SK-N-SH (cell line): Measurements from ENCODE around the gene ZNF790. TPM values are rescaled to one million over a fixed set of nuclear protein-coding genes. Genes with fewer than 3 reads are reported as not detected.
A peak's percentile ranks its signal among the peaks of the same experiment; 100 is the strongest.

Experiments
- CTCF ChIA-PET: fragments of 300-600, 350-600 bp; formaldehyde crosslinking; extraction: SDS; loops from one replicate; lab custom pipeline; 2021; lab: Yijun Ruan, JAX
- POLR2A ChIA-PET: fragments of 350-600 bp; sonication (Branson Sonifier 250); formaldehyde crosslinking; extraction: SDS; loops from one replicate; lab custom pipeline; 2020; ENCODE audit warnings: antibody characterized with exemption, inconsistent platforms; lab: Yijun Ruan, JAX
- DNase-seq: peaks from one replicate; pipeline ENCODE4 v3.0.0; 2012
- H2AFZ ChIP-seq: fragments of 200-600 bp; sonication (generic); 2 replicates; pipeline ENCODE4 v1.8.1; 2016; ENCODE audit warnings: antibody characterized with exemption, mild to moderate bottlenecking, low read depth
- H3F3A ChIP-seq: fragments of 200-600 bp; sonication (generic); replicated peaks from 2 replicates; pipeline ENCODE3; 2016; ENCODE audit warnings: antibody characterized with exemption, mild to moderate bottlenecking; ENCODE audit not compliant: insufficient read depth
- H3K27ac ChIP-seq, 2 experiments: fragments of 200-500 bp in 1 of 2; fragments of 200-600 bp in 1 of 2; sonication (Bioruptor generic) in 1 of 2; sonication (generic), shearing (Covaris generic) in 1 of 2; 2 replicates each; pipeline versions ENCODE4 v1.5.1 to v1.6.1; 2014 to 2016; ENCODE audit warnings: low read depth in 2 of 2, inconsistent platforms in 1 of 2, low read length in 1 of 2, mild to moderate bottlenecking in 1 of 2, mixed read lengths in 1 of 2
- H3K27me3 ChIP-seq: fragments of 200-600 bp; sonication (generic), shearing (Covaris generic); 2 replicates; pipeline ENCODE4 v1.6.1; 2016; ENCODE audit warnings: mixed run types; ENCODE audit not compliant: insufficient read depth
- H3K36me3 ChIP-seq, 2 experiments: fragments of 200-500 bp in 1 of 2; fragments of 200-600 bp in 1 of 2; sonication (Bioruptor generic) in 1 of 2; sonication (generic) in 1 of 2; replicated peaks in 1 of 2; 2 replicates each; pipeline versions ENCODE3 to v1.5.1; 2014 to 2016; ENCODE audit warnings: low read length in 1 of 2, mild to moderate bottlenecking in 1 of 2; ENCODE audit not compliant: insufficient read depth in 2 of 2, control insufficient read depth in 1 of 2
- H3K4me1 ChIP-seq, 2 experiments: fragments of 200-500 bp in 1 of 2; fragments of 200-600 bp in 1 of 2; sonication (Bioruptor generic) in 1 of 2; sonication (generic), shearing (Covaris generic) in 1 of 2; 2 replicates each; pipeline versions ENCODE4 v1.5.1 to v1.6.1; 2014 to 2016; ENCODE audit warnings: low read depth in 1 of 2, low read length in 1 of 2, mixed run types in 1 of 2; ENCODE audit not compliant: insufficient read depth in 2 of 2, control insufficient read depth in 1 of 2
- H3K4me2 ChIP-seq: fragments of 200-600 bp; sonication (generic), shearing (Covaris generic); 2 replicates; pipeline ENCODE4 v1.6.1; 2017; ENCODE audit warnings: mixed run types
- H3K4me3 ChIP-seq, 2 experiments: fragments of 200-500 bp in 1 of 2; fragments of 200-600 bp in 1 of 2; sonication (Bioruptor generic) in 1 of 2; sonication (generic), shearing (Covaris generic) in 1 of 2; 2 replicates each; pipeline versions ENCODE4 v1.5.1 to v1.8.1; 2014 to 2016; ENCODE audit warnings: low read depth in 2 of 2, inconsistent platforms in 1 of 2, low read length in 1 of 2, mild to moderate bottlenecking in 1 of 2, mixed read lengths in 1 of 2, moderate library complexity in 1 of 2
- H3K79me2 ChIP-seq: fragments of 200-600 bp; sonication (generic); 2 replicates; pipeline ENCODE4 v1.8.1; 2017; ENCODE audit warnings: mild to moderate bottlenecking; ENCODE audit not compliant: insufficient read depth
- H3K9ac ChIP-seq: fragments of 200-600 bp; sonication (generic); 2 replicates; pipeline ENCODE4 v1.6.1; 2017; ENCODE audit warnings: mixed run types
- H3K9me2 ChIP-seq: fragments of 200-600 bp; sonication (generic); 2 replicates; pipeline ENCODE4 v1.6.1; 2017; ENCODE audit warnings: mixed run types
- H3K9me3 ChIP-seq: fragments of 200-600 bp; sonication (generic); 2 replicates; pipeline ENCODE4 v1.6.1; 2017; ENCODE audit warnings: mixed run types, mild to moderate bottlenecking, moderate library complexity
- H4K20me1 ChIP-seq: fragments of 200-600 bp; sonication (generic); 2 replicates; pipeline ENCODE4 v1.6.1; 2017; ENCODE audit warnings: mild to moderate bottlenecking, mixed run types; ENCODE audit not compliant: insufficient read depth
- CHD2 ChIP-seq: fragments of 150-350 bp; IDR thresholded peaks from 2 replicates; pipeline ENCODE4 v1.6.1; 2018; ENCODE audit warnings: low read length; ENCODE audit not compliant: partially characterized antibody
- FOSL2 ChIP-seq: IDR thresholded peaks from 2 replicates; pipeline ENCODE4 v1.4.0; 2012; ENCODE audit warnings: low read depth, mild to moderate bottlenecking, moderate library complexity, borderline replicate concordance
- FOXJ3 ChIP-seq: sonication (generic); formaldehyde crosslinking; IDR thresholded peaks from 2 replicates; pipeline ENCODE4 v1.5.1; 2020; ENCODE audit warnings: mild to moderate bottlenecking, missing genetic modification reagents
- MEF2A ChIP-seq: IDR thresholded peaks from 2 replicates; pipeline ENCODE4 v1.4.0; 2012; ENCODE audit warnings: low read depth, borderline replicate concordance
- MXI1 ChIP-seq: IDR thresholded peaks from 2 replicates; pipeline ENCODE4 v1.6.1; 2012; ENCODE audit warnings: mild to moderate bottlenecking, low read depth, low read length, improper control_type of control experiment
- NFIC ChIP-seq: IDR thresholded peaks from 2 replicates; pipeline ENCODE4 v1.4.0; 2012; ENCODE audit warnings: borderline replicate concordance
- PBX3 ChIP-seq: IDR thresholded peaks from 2 replicates; pipeline ENCODE4; 2012
- POLR2AphosphoS5 ChIP-seq: IDR thresholded peaks from 2 replicates; pipeline ENCODE4 v1.6.1; 2012; ENCODE audit warnings: low read depth, low read length
- RAD21 ChIP-seq: IDR thresholded peaks from 2 replicates; pipeline ENCODE4 v1.6.1; 2012; ENCODE audit warnings: mild to moderate bottlenecking, low read length
- REST ChIP-seq: IDR thresholded peaks from 2 replicates; pipeline ENCODE4 v1.6.1; 2012; ENCODE audit warnings: mild to moderate bottlenecking, low read depth, low read length, moderate library complexity
- SIN3A ChIP-seq: IDR thresholded peaks from 2 replicates; pipeline ENCODE4 v1.6.1; 2012; ENCODE audit warnings: low read depth, mild to moderate bottlenecking, low read length, moderate library complexity, borderline replicate concordance
- TAF1 ChIP-seq: IDR thresholded peaks from 2 replicates; pipeline ENCODE4 v1.6.1; 2012; ENCODE audit warnings: low read depth, mild to moderate bottlenecking, low read length, moderate library complexity, borderline replicate concordance
- USF1 ChIP-seq: IDR thresholded peaks from 2 replicates; pipeline ENCODE4 v1.4.0; 2012; ENCODE audit warnings: low read depth, borderline replicate concordance
- ZBTB33 ChIP-seq: IDR thresholded peaks from 2 replicates; pipeline ENCODE4 v1.4.0; 2012; ENCODE audit warnings: low read depth, borderline replicate concordance
- WGBS: methylation state at CpG from one replicate; pipeline ENCODE4 v1.1.6; 2017; ENCODE audit warnings: low lambda C conversion rate; 5-methylcytosine and 5-hydroxymethylcytosine counted together
- polyA plus RNA-seq, 3 experiments: library from polyadenylated mRNA; depleted of rRNA; stranded (reverse); fragments of >200 nt; gene quantifications; 2 replicates each; pipeline ENCODE4 v1.2.3, GENCODE V29; 2012

The ZNF790 gene
- polyA plus RNA-seq, 1 of the 3 experiments (the other 2 are of a cell fraction) = 2.2 TPM

GRCh38 chr19:36850559-36851442 lies 12.6 kb upstream of the ZNF790 start, which contains the start of gene ZNF345:
TSS of gene ZNF345 (plus strand) at chr19:36850876. CDS start at chr19:36876831, 25,955 bp downstream.
- peak within 1 kb of the TSS; percentile 78 for H3K9ac ChIP-seq
- no peaks in the 10 kb centered on the region for H3K9me2 ChIP-seq
- peaks cover 7 to 32% of the 10 kb centered on the region in 2 experiments for H3K36me3 ChIP-seq
- peaks cover 24% of the 10 kb centered on the region for H3K79me2 ChIP-seq
- 5% methylated on average over 33 of the region's 43 CpGs for WGBS
- peak within 1 kb of the TSS; percentile 97 for H2AFZ ChIP-seq
- no peaks in the 10 kb centered on the region for H3K27me3 ChIP-seq
- no peaks in the 10 kb centered on the region; the same call in 1 of the 2 replicates for H3K9me3 ChIP-seq
- TF ChIP-seq NFIC (no peak), FOXJ3 (CRISPR knock-in tag) (no peak), MXI1 (peak; percentile 77; the same call in 1 of the 2 replicates), FOSL2 (no peak), MEF2A (no peak), ZBTB33 (peak; percentile 98), USF1 (no peak), TAF1 (peak; percentile 27; the same call in 1 of the 2 replicates), CHD2 (peak; percentile 99), SIN3A (peak; percentile 65; the same call in 1 of the 2 replicates), REST (no peak), PBX3 (no peak), RAD21 (no peak), POLR2AphosphoS5 (peak; percentile 56; the same call in 1 of the 2 replicates)
- peak within 1 kb of the TSS; percentile 62 to 81 for H3K27ac ChIP-seq
- peaks cover 0 to 5% of the 10 kb centered on the region in 2 experiments; a peak in 1 of 4 replicates for H3K4me1 ChIP-seq
- DNase-seq = peak; percentile 84
- peak within 1 kb of the TSS; percentile 80 to 92 for H3K4me3 ChIP-seq
- H4K20me1 ChIP-seq = no peaks in the 10 kb centered on the region
- ChIA-PET CTCF (interaction anchor here (0.8 to 1.8 kb wide), 3 partner anchors 13 to 122 kb away, joined by 3 to 5 read pairs (median 4); partner anchors contain the start of gene ZNF790), POLR2A (interaction anchor here (0.8 to 3.5 kb wide), 9 partner anchors 10 to 361 kb away, joined by 3 to 67 read pairs (median 4); partner anchors contain the start of genes ZNF382, ZNF529, ZNF566 and ZNF568)
- H3K4me2 ChIP-seq = peak within 1 kb of the TSS; percentile 90
- H3F3A ChIP-seq = peaks cover 7% of the 10 kb centered on the region
